ENCODE data around the gene ISX.
"Not testable (repeated sequence)": the region's sequence is repeated elsewhere in the genome, so short reads cannot be mapped to it uniquely, and the experiment has no call there.

Gene ISX

DNA sequence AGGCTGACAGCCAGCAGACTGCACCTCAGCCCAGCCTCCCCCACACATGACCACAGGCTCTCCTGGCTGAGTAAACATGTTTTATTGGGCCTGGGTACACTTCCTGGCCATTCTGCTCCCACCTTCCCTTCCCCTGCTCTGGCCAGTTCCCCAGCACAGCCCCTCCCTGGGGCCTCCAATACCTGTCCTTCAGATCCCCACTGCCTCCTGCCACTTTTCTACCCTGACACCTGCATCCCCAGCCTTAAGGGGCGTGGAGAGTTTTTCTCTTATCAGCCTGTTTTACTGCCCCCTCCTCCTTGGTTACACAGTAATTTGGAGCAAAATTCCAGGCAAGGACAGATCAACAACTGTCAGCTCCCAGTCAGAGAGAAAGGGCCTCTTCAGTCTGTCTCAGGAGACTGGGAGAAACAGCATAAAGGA, at the start of gene ISX:
Gene ISX, plus strand, starts transcription at position 363 of the 423 bp plus-strand sequence. CDS start 930 bp downstream, outside the sequence.
- DNase-seq, result no peak

DNA sequence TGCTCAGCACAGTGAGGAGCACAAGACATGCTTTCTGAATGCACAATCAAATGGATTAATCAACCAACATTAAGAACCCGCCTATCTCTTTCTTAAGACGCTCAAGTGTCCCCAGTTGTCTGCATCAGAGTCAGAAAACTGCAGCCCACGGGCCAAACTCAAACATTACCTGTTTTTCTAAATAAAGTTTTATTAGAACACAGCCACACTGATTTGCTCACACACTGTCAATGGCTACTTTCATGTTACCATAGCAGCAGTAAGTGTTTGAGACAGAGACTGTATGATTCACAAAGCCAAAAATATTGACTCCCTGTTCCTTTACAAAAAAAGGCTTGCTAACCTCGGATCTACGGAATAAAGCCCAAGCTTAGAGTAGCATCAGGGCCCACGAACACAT, 49.0 kb upstream of the ISX start:
- no peak for DNase-seq

DNA sequence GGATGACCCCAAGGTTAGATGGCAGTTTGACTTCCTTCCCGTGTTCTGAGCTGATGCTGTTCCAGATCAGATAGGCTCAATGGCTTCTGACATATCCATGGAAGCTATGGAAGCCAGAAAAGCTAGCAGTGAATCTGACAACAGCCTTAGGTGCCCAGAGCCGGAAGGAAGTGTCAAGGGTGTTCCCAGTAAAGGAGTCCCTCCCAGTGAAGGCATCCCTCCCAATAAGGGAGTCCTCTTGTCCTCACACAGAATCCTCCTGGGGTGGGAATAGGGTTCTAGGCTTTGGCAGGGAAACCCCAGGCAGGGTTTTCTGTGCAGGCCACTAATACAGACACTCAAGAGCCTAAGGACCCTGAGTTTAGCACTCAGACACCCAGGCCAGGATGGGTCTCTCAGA, 47.0 kb upstream of the ISX start:
- no peak for DNase-seq

DNA sequence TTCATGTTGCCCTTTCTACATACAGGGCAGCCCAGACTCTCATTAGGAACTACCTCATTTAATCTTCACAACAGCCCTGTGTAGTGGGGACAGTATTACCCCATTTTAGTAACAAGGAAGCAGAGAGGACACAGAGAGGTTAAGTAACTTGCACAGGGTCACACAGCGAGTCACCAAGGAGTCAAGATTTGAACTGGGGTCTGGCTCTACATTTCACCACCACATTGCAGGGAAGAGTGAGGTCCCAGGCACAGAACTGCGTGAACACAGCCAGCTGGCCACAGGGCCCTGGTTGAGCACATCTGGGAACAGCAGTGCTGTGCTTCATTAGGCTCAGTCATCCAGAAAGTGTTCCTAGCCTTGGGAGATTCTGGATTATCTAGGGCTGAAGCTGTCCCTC, 45.4 kb upstream of the ISX start:
- DNase-seq, result no peak

DNA sequence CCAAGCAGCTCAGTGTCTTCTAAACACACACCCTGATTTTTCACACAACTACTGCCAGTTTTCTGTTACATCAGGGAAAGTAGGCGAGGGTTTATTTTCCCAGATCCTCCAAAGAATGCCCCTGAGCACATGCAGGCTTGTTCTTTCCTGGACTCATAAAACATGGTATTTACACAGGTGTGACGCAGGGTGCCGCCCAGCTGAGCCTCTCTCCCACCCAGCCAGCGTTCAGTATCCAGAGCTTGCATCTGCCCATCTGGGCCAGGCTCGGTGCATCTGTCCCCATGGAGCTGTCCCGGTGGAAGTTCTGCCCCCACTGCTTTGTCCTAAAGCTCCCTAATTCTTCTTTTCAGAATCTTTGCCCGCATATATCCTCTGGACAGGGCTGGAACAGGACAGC, 44.8 kb upstream of the ISX start:
- no peak for DNase-seq

DNA sequence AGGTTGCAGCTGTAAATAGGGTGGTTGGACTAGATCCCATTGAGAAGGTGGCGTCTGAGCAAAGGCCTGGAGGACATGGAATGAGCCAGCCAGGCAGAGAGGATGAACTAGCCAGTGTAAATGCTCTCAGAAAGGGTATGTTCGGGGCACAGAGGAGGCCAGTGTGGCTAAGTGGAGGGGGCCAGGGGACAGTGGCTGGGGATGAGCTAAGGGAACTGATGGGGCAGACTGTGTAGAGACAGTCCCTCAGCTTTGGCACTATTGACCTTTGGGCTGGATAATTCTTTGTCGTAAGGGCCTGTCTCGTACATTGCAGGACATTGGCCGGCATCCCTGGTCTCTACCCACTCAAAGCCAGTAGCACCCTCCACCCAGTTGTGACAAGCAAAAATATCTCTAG, 43.7 kb upstream of the ISX start:
- DNase-seq, result no peak

DNA sequence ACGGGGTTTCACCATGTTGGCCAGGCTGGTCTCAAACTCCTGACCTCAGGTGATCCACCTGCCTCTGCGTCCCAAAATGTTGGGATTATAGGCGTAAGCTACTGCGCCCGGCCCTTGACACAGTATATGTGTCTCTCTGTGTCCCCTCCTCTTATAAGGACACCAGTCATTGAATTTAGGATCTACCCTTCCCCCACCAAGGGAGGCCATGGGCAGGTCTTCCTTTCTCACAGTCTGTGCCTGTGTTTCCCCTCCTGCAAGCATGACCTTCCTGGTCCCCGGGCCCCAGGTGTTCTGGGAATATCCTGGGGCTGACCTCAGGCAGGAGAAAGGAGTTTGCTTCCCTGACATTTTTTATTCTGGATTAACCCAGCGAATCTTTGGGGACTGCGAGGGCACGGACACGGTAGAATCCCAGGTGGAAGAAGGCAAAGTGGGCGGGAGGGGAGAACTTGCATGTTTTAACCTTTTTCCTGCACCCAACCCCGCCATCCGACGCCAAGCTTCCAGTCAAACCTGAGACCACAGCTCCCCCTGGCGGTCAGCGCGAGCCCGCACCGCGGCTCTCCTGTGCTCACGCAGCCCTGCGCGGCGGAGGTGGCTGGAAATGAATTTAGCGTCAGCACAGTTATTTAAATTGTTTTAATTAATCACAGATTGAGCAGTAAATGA, 42.1 kb upstream of the ISX start:
- no peak for DNase-seq

DNA sequence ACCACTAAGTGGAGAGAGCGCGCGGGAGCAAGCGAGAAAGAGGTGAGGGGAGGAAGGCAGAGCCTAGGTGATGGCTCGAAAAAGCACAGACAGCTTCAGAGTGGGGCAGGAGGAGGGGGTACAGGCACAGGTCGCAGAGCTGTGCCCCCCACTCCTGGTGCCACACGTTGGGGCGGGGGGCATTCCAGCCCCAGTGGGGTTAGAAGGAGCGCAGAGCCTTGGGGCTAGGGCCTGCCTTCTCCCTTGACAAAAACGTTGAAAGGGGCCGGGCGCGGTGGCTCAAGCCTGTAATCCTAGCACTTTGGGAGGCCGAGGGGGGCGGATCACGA, 41.6 kb upstream of the ISX start:
- no peak for DNase-seq

DNA sequence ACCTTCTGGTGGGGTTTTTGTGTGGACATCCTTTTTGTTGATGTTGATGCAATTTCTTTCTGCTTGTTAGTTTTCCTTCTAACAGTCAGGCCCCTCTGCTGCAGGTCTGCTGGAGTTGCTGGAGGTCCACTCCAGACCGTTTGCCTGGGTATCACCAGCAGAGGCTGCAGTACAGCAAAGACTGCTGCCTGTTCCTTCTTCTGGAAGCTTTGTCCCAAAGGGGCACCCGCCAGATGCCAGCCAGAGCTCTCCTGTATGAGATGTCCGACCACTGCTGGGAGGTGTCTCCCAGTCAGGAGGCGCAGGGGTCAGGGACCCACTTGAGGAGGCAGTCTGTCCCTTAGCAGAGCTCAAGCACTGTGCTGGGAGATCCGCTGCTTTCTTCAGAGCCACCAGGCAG, 35.8 kb upstream of the ISX start:
- not testable (repeated sequence) for DNase-seq

DNA sequence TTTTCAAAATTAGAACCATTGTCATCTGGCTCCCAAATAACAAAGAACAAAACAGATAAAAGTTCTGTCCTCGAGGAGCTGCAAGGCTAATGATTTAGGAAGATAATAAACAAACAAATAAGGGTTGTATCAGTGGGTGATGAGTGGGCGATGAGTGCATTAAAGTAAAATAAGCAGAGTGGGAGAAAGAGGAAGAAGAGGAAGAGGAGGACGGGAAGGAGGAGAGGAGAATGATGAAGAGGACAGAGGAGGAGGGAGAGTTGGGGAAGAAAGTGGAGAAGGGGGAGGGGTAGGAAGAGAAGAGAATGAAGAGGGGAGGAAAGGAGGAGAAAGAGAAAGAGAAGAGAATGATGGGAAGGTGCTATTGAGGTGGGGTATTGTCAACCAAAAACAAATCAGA, 33.4 kb upstream of the ISX start:
- no peak for DNase-seq

DNA sequence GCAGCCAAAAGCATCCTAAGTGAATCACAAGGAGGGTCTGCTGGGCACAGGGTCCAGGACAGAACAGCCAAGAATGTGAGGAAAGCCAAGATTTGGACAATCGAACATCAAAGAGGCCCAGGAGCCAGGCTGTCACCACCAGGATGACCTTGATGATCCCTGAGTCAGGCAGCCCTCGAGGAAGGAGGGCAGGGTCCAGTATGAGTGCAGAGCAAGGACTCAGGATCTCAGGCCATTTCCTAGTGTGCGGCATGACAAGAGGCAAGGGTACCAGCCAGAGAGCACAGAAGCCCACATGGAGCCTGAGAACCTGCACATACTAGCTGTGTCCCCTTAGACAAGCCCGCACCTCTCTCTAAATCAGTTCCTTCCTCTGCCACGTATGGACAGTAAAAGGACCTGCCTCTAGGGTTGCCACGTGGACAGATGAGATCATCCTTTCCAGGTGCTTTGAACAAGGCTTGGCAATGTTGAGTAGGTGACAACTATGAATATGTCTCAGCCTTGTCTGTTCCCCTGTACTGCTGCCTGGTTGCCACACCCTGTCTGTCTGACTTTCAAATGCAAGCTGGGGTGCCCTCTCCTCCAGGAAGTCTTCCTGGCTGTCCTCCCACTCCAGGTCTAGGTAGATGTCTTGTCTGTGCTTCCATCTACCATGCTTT, 32.2 kb upstream of the ISX start:
- no peak for DNase-seq

DNA sequence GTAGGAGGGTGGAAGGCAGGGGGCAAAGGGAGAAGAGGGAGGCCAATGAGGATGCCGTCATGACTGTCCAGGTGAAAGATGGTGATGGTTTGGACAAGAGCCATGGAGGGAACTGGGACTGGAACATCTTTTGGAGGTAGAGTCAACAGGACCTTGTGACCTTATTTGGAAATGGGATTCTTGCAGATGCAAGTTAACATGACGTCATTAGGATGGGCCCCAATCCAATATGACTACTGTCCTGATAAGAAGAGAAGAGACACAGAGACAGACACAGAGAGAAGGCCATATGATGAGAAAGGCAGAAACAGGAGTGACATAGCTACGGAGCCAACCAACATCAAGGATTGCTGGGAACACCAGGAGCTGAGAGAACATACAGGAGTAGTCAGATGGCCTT, 31.0 kb upstream of the ISX start:
- DNase-seq, result no peak

DNA sequence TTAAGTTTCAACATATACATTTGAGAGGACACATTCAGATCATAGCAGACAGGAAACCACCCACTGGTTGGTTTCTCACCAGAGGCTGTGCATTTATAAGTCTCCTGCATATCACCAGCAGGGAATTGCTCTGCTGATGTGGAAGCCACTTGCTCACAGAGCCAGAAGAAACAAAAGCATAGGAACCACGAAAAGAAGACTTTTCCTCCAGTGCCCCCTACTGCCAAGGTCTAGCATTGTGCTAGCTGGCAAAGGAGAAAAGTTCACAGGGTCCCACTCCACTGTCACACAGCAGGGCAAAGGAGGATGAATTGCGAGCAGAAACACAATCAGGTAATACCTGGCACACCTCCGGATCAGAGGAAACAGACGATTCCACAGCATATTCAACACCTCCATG, 28.9 kb upstream of the ISX start:
- DNase-seq, result no peak

DNA sequence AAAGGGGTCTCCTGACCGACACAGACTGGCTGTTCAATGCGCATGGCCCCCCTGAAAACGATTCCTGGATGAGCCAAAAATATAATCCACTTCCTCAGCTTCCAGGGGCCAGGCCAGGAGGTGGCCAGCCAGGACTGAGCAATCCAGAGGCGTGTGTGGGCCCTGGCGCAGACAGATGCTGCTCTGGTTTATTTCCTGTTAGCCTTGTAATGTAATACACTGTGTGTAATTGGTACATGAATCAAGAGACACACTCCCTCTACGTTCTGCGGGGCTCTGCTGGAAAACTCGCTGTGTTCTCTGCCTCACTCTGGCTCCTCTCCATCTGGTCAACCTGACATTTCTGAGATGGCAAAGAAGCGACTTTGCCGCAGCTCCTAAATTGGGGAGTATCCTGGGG, 26.3 kb upstream of the ISX start:
- no peak for DNase-seq

DNA sequence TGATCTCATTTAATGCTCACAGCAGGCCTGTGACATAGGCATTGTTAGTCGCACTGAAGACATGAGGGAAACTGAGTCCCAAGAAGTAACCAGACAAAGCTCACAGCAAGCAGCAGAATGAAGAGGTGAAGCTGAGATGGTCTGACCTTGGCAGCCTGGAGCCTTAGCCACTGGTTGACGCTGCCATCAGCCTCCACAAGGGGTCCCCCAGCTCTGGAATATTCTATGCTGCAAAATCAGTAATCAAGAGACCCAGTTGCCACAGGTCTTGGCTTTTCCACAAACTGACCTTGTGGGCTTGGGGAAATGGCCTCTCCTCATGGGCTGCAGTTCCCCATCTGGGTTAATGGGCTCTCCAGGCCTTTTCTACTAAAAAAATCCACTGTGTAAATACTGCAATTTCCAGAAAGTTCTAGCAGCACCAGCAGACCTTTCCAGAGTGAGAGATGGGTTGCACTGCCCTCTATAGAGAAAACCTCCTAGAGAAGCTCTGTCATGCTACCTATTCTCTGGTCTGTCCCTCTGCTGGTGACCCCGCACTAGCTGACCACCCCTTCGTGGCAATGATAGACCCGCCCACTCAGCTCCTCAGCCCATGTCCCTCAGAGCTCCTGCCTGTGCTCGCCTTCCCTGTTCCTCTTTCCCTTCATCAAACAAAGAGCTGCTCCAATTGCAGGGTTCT, 22.6 kb upstream of the ISX start:
- no peak for DNase-seq

DNA sequence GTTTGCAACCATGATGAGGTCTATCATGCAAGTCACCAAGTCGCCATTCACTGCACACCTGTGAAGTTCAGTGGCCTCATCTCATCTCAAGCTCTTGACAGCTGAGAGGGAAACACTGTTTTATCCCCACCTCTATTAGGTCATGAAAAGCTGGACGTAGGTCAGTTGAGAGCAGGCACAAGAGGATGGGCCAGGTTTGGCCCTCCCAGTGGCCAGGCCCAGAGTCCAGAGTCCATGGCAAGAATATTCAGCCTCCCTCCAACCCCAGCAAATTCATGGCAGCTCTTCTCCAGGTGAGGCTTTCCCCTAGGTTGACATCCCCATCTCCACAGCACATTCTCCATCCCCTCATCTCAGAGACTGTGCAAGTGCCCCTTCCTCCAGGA, 22.0 kb upstream of the ISX start:
- no peak for DNase-seq

DNA sequence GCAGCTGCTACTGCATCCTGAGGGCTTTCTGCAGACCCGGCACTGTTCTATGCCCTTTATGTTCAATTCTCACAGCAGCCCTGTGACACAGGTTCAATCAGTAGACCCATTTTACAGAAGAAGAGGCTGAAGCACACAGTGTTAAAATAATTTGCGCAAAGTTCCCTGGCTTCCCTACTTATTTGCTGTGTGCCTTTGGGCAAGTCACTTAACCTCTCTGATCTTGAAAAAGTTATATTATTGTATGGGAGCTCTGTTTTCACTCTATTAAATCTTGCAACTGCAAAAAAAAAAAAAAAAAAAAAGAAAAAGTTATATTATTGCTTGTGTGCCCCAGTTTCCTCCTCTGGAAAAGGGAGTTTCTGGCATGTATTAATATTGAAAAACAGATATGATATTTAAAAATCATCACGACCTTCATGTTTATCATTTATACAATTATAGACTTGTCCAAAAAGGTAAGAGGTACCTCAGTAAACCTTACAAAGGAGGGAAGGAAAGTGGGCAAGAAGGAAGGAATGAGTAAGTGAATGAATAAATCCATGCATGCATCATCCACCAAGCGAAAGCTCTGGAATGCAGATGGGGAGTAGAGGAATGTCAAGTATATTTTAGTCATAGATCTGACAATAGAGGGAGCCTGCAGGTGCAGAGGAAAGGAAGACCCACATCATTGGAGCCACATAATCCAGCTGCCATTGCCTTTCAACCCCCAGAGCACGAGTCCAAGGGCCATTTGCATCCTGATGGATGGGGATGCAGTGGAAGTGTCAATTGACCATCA, 21.2 kb upstream of the ISX start:
- no peak for DNase-seq

DNA sequence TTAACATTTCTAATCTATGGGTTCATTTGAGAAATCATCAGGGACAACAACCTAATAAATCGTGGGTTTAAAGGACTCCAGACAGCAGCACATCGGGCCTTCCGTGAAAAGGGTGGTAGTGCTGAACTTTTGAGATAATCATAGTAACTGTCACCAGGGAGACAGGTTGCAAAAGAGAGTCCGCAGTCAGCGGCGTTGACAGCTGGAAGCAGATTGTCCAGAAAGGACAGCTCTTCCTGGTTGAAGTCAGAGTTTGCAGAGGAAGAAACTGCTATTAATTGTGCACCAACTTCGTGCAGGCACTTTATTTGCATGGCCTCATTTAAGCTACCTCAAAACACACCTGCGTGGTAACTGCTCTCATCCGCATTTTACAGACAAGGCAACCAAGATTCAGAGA, 20.5 kb upstream of the ISX start:
- DNase-seq, result no peak

DNA sequence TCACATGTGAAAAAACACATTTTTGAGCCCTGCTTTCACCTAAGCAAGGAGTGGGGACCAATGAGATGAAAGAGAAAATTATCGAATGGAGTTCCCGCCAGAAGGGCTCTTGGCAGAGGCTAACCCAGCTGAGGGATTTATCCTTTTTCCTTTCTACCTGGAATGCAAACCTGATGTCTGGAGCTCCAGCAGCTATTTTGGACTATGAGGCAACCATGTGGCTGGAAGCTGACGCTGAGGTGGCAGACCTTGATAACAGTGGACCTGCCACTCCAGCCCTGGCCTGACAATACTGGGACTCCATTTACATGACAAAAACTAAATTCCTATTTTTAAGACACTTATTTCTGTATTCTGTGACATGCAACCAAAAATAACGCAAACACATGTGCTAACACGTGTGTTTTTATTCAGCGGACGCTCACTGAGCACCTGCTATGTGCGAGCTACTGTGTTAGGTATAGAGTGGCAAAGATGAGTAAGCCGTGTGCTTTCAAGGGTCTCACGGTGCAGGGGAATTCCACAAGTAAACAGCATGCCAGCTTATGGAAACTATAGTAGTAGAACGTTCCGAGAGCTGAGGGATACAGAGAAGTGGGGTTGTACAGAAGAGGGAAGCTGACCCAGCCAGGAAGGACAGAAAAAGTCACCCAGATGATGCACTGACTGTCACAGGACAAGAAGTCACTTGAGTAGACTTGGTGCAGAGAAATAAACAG, 19.1 kb upstream of the ISX start:
- no peak for DNase-seq

DNA sequence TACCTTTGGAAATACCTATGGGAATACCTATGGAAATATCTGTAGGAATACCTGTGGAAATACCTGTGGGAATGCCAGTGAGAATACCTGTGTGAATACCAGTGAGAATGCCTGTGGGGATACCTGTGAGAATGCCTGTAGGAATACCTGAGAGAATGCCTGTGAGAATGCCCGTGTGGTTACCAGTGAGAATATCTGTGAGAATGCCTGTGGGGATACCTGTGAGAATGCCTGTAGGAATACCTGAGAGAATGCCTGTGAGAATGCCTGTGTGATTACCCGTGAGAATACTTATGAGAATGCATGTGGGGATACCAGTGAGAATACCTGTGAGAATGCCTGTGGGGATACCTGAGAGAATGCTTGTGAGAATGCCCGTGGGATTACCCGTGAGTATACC, 15.9 kb upstream of the ISX start:
- not testable (repeated sequence) for DNase-seq

DNA sequence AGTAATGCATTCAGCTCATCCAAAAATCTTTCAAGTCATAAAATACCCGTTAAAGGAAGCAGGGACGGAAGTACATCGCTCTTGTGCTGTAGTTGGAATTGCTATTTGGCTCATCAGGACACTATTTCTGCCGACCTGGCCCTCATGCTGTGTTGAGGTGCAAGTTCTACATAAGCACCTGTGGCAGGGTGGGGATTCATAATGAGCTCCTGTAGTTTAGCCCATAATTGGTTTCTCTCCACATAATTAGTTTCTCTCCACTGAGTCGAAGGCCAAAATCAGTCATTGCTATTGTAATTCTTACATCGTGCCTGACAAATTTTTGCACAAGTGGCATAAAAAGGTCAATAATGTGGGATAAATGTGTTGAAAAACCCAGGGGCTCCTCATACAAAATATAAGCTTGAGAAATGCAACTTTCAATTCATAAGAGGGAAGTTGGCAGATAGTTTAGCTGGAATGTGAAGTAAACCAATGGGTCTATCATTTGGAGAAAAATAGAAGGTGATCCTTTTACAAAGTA, 14.9 kb upstream of the ISX start:
- no peak for DNase-seq

DNA sequence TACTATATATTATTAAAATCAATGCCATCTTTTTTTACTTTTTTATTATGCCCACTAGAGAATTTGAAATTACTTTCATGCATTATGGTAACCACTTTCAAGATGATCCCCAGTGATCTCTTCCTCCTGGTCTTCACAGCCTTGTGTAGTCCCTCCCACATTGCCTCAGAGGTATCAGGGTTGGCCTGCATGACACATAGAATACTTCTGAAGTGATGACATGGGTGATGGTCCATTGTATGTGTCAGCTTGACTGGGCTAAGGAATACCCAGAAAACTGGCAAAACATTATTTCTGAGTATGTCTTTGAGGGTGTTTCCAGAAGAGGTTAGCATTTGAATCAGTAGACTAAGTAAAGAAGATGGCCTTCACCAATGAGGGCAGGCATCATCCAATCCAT, 14.2 kb upstream of the ISX start:
- DNase-seq, result no peak

Data from DMS79 (cell line).